Measurements from ENCODE around the gene MALRD1. TPM values are rescaled to one million over a fixed set of nuclear protein-coding genes. Genes with fewer than 3 reads are reported as not detected.

Gene MALRD1
- 0.50 to 0.64 TPM (median 0.60 TPM) in 3 replicates for total RNA-seq (2021)
- percentile 19 among the genes with signal in this experiment for Bru-seq, nascent RNA
- long read RNA-seq, experiment 1 = 0 reads
- long read RNA-seq, experiment 2 = 0 reads
- long read RNA-seq, experiment 3 = 0 reads

GRCh38 chr10:19048489-19048888 lies at the start of gene MALRD1:
Gene MALRD1, plus strand, starts transcription at chr10:19048801. Its CDS starts 138 bp downstream, at chr10:19048939.
- no peak for DNase-seq (ENCODE audit: low spot score)
- no peak within 1 kb of the TSS for H3K4me3 Mint-ChIP-seq
- H3K36me3 Mint-ChIP-seq = no peaks in the 10 kb centered on the region
- POLR2A ChIA-PET = no interaction called here
- ATAC-seq = no peak
- H3K4me1 Mint-ChIP-seq = peaks cover 2% of the 10 kb centered on the region
- no peak within 1 kb of the TSS for H3K27ac Mint-ChIP-seq
- no peaks in the 10 kb centered on the region for H3K27me3 Mint-ChIP-seq (ENCODE audit: low read depth)
- CTCF ChIA-PET = no interaction called here
- peaks cover 3% of the 10 kb centered on the region for H3K9me3 Mint-ChIP-seq
- TF ChIP-seq ZSCAN18 (CRISPR knock-in tag; IDR thresholded peaks at IDR 0.05) (no peak), PREB (CRISPR knock-in tag; IDR thresholded peaks at IDR 0.05; ENCODE audit: borderline replicate concordance) (no peak), PRRX2 (CRISPR knock-in tag; IDR thresholded peaks at IDR 0.05) (no peak), USF2 (CRISPR knock-in tag; IDR thresholded peaks at IDR 0.05) (no peak), E2F4 (CRISPR knock-in tag; IDR thresholded peaks at IDR 0.05; ENCODE audit: borderline replicate concordance, low read depth) (no peak), ZNF121 (CRISPR knock-in tag; IDR thresholded peaks at IDR 0.05) (no peak), ZBTB21 (CRISPR knock-in tag; IDR thresholded peaks at IDR 0.05; ENCODE audit: borderline replicate concordance) (no peak), TP53 (CRISPR knock-in tag; IDR thresholded peaks at IDR 0.05) (no peak), IRF1 (CRISPR knock-in tag; IDR thresholded peaks at IDR 0.05) (no peak), E2F1 (CRISPR knock-in tag; IDR thresholded peaks at IDR 0.05) (no peak), CDX4 (CRISPR knock-in tag; IDR thresholded peaks at IDR 0.05; ENCODE audit: borderline replicate concordance) (no peak), HMGA2 (CRISPR knock-in tag; IDR thresholded peaks at IDR 0.05) (no peak), ZNF425 (CRISPR knock-in tag; conservative IDR thresholded peaks at IDR 0.05) (no peak), ZNF671 (CRISPR knock-in tag; IDR thresholded peaks at IDR 0.05) (no peak), AFF4 (CRISPR knock-in tag; IDR thresholded peaks at IDR 0.05; ENCODE audit: borderline replicate concordance) (no peak), GABPB1 (CRISPR knock-in tag; IDR thresholded peaks at IDR 0.05) (no peak), OVOL2 (CRISPR knock-in tag; IDR thresholded peaks at IDR 0.05; ENCODE audit: borderline replicate concordance) (no peak), AR (CRISPR knock-in tag; IDR thresholded peaks at IDR 0.05) (no peak)
